ENCODE measurements around the gene MLYCD. TPM values are rescaled to one million over a fixed set of nuclear protein-coding genes. Genes with fewer than 3 reads are reported as not detected.

Gene MLYCD
- total RNA-seq, 1 donor from 2014 or later = 7.4 TPM

GRCh38 chr16:83952587-83952939, 53.6 kb downstream of the MLYCD start:
- DNase-seq (ENCODE audit: low spot score in 2 of 2, unreplicated experiment in 2 of 2) = no peak
- H3K4me1 Mint-ChIP-seq = peaks cover 16% of the 10 kb centered on the region
- peaks cover 1% of the 10 kb centered on the region for H3K27me3 Mint-ChIP-seq (ENCODE audit: low read depth)
- H3K27ac Mint-ChIP-seq = no peak overlapping the region
- no peaks in the 10 kb centered on the region for H3K36me3 Mint-ChIP-seq
- no peak for TF ChIP-seq CTCF (IDR thresholded peaks at IDR 0.05; ENCODE audit: unreplicated experiment)
- H3K4me3 Mint-ChIP-seq = no peak overlapping the region
- H3K9me3 Mint-ChIP-seq = no peaks in the 10 kb centered on the region

GRCh38 chr16:83952940-83953795, 54.3 kb downstream of the MLYCD start, which contains the start of gene OSGIN1:
TSS of gene OSGIN1 (plus strand) at chr16:83953240. CDS start at chr16:83957672, 4,432 bp downstream.
- H3K36me3 Mint-ChIP-seq = no peaks in the 10 kb centered on the region
- no peaks in the 10 kb centered on the region for H3K9me3 Mint-ChIP-seq
- peaks cover 1% of the 10 kb centered on the region for H3K27me3 Mint-ChIP-seq (ENCODE audit: low read depth)
- peak within 1 kb of the TSS; percentile 61 for H3K27ac Mint-ChIP-seq
- TF ChIP-seq CTCF (IDR thresholded peaks at IDR 0.05; ENCODE audit: unreplicated experiment) = no peak
- H3K4me3 Mint-ChIP-seq = peak within 1 kb of the TSS; percentile 55
- H3K4me1 Mint-ChIP-seq = peaks cover 16% of the 10 kb centered on the region
- peak; percentile 45 to 70 for DNase-seq (ENCODE audit: low spot score in 2 of 2, unreplicated experiment in 2 of 2)

- Mint-ChIP-seq H3K4me1 (peaks cover 16% of the 10 kb centered on the region), H3K27ac (peak overlapping the region; percentile 75), H3K27me3 (ENCODE audit: low read depth) (peaks cover 1% of the 10 kb centered on the region), H3K9me3 (no peaks in the 10 kb centered on the region), H3K4me3 (peak overlapping the region; percentile 55), H3K36me3 (no peaks in the 10 kb centered on the region)
- no peak for DNase-seq (ENCODE audit: low spot score in 2 of 2, unreplicated experiment in 2 of 2)
- no peak for TF ChIP-seq CTCF (IDR thresholded peaks at IDR 0.05; ENCODE audit: unreplicated experiment)
These were observed 55.1 kb downstream of the MLYCD start for GRCh38 chr16:83953796-83954576.

GRCh38 chr16:83954577-83955016, 55.7 kb downstream of the MLYCD start:
- DNase-seq (ENCODE audit: low spot score in 2 of 2, unreplicated experiment in 2 of 2) = no peak
- no peaks in the 10 kb centered on the region for H3K9me3 Mint-ChIP-seq
- H3K4me3 Mint-ChIP-seq = peak overlapping the region; percentile 55
- TF ChIP-seq CTCF (IDR thresholded peaks at IDR 0.05; ENCODE audit: unreplicated experiment) = no peak
- H3K27me3 Mint-ChIP-seq (ENCODE audit: low read depth) = peaks cover 1% of the 10 kb centered on the region
- no peaks in the 10 kb centered on the region for H3K36me3 Mint-ChIP-seq
- H3K4me1 Mint-ChIP-seq = peaks cover 16% of the 10 kb centered on the region
- H3K27ac Mint-ChIP-seq = peak overlapping the region; percentile 75

- H3K36me3 Mint-ChIP-seq = no peaks in the 10 kb centered on the region
- H3K27me3 Mint-ChIP-seq (ENCODE audit: low read depth) = peaks cover 1% of the 10 kb centered on the region
- no peaks in the 10 kb centered on the region for H3K9me3 Mint-ChIP-seq
- H3K4me1 Mint-ChIP-seq = peaks cover 16% of the 10 kb centered on the region
- no peak for TF ChIP-seq CTCF (IDR thresholded peaks at IDR 0.05; ENCODE audit: unreplicated experiment)
- no peak for DNase-seq (ENCODE audit: low spot score in 2 of 2, unreplicated experiment in 2 of 2)
- no peak overlapping the region for H3K4me3 Mint-ChIP-seq
- H3K27ac Mint-ChIP-seq = no peak overlapping the region
These were observed 56.6 kb downstream of the MLYCD start for GRCh38 chr16:83955218-83956130.

All from mesothelial cell of epicardium (in vitro differentiated cells).